H9 (cell line): ENCODE results near the gene ANKRD16. TPM values are rescaled to one million over a fixed set of nuclear protein-coding genes. Genes with fewer than 3 reads are reported as not detected.

ENCODE experiments used
- DNase-seq: peaks from one replicate; pipeline ENCODE4 v3.0.0-alpha.2; 2017
- H2AFZ ChIP-seq: one replicate; pipeline ENCODE4 v1.6.1; 2013; ENCODE audit warnings: mild to moderate bottlenecking, low read length, control low read depth, moderate library complexity
- H2AK5ac ChIP-seq: 2 replicates; pipeline ENCODE4 v1.6.1; 2013; ENCODE audit warnings: low read length, control low read depth, mixed read lengths; ENCODE audit not compliant: insufficient read length
- H2BK120ac ChIP-seq: one replicate; pipeline ENCODE4 v1.6.1; 2013; ENCODE audit warnings: low read depth, mild to moderate bottlenecking, low read length, control low read depth, inconsistent platforms; ENCODE audit not compliant: poor library complexity, severe bottlenecking
- H2BK12ac ChIP-seq: 2 replicates; pipeline ENCODE4 v1.6.1; 2013; ENCODE audit warnings: low read length, control low read depth, mixed read lengths, low read depth; ENCODE audit not compliant: insufficient read length
- H2BK15ac ChIP-seq: 2 replicates; pipeline ENCODE4 v1.6.1; 2013; ENCODE audit warnings: low read depth, low read length, control low read depth
- H2BK20ac ChIP-seq: one replicate; pipeline ENCODE4 v1.6.1; 2013; ENCODE audit warnings: low read depth, mild to moderate bottlenecking, low read length, control low read depth, inconsistent platforms; ENCODE audit not compliant: poor library complexity, severe bottlenecking
- H2BK5ac ChIP-seq: 2 replicates; pipeline ENCODE4 v1.6.1; 2013; ENCODE audit warnings: low read length, control low read depth, mixed read lengths; ENCODE audit not compliant: insufficient read length
- H3K14ac ChIP-seq: 2 replicates; pipeline ENCODE4 v1.6.1; 2013; ENCODE audit warnings: low read length, control low read depth; ENCODE audit not compliant: insufficient read depth
- H3K18ac ChIP-seq: 2 replicates; pipeline ENCODE4 v1.6.1; 2013; ENCODE audit warnings: low read depth, mild to moderate bottlenecking, mixed read lengths, low read length, control low read depth; ENCODE audit not compliant: insufficient read length
- H3K23ac ChIP-seq: 2 replicates; pipeline ENCODE4 v1.6.1; 2013; ENCODE audit warnings: low read length, control low read depth, mixed read lengths, low read depth; ENCODE audit not compliant: insufficient read length
- H3K23me2 ChIP-seq: 2 replicates; pipeline ENCODE4 v1.6.1; 2013; ENCODE audit warnings: low read depth, mild to moderate bottlenecking, mixed read lengths, low read length, control low read depth; ENCODE audit not compliant: insufficient read length, poor library complexity, severe bottlenecking
- H3K27ac ChIP-seq: 2 replicates; pipeline ENCODE4 v1.5.1; 2013; ENCODE audit warnings: low read length, control low read depth, mixed read lengths, low read depth; ENCODE audit not compliant: insufficient read length
- H3K27me3 ChIP-seq: 2 replicates; pipeline ENCODE4 v1.6.1; 2013; ENCODE audit warnings: low read length, control low read depth, inconsistent platforms; ENCODE audit not compliant: insufficient read depth
- H3K4ac ChIP-seq: 2 replicates; pipeline ENCODE4 v1.6.1; 2013; ENCODE audit warnings: low read depth, mild to moderate bottlenecking, control low read depth, inconsistent platforms, low read length, moderate library complexity
- H3K4me1 ChIP-seq: 2 replicates; pipeline ENCODE4 v1.6.1; 2013; ENCODE audit warnings: low read length, control low read depth, inconsistent platforms; ENCODE audit not compliant: insufficient read depth
- H3K4me2 ChIP-seq: 2 replicates; pipeline ENCODE4 v1.6.1; 2013; ENCODE audit warnings: low read length, control low read depth, mixed read lengths; ENCODE audit not compliant: insufficient read length, insufficient read depth
- H3K56ac ChIP-seq: 2 replicates; pipeline ENCODE4 v1.6.1; 2013; ENCODE audit warnings: low read depth, mild to moderate bottlenecking, mixed read lengths, low read length, control low read depth; ENCODE audit not compliant: insufficient read length
- H3K79me1 ChIP-seq: 2 replicates; pipeline ENCODE4 v1.6.1; 2013; ENCODE audit warnings: low read depth, mild to moderate bottlenecking, moderate library complexity, low read length, control low read depth, inconsistent platforms; ENCODE audit not compliant: insufficient read depth, poor library complexity, severe bottlenecking
- H3K79me2 ChIP-seq: 2 replicates; pipeline ENCODE4 v1.6.1; 2013; ENCODE audit warnings: low read length, control low read depth, inconsistent platforms; ENCODE audit not compliant: insufficient read depth
- H3K9ac ChIP-seq: 2 replicates; pipeline ENCODE4 v1.6.1; 2013; ENCODE audit warnings: low read length, control low read depth, mixed read lengths; ENCODE audit not compliant: insufficient read length; ENCODE audit errors: extremely low read depth
- H3K9me3 ChIP-seq: one replicate; pipeline ENCODE4 v1.6.1; 2013; ENCODE audit warnings: low read depth, low read length, inconsistent platforms; ENCODE audit not compliant: control insufficient read depth
- H3T11ph ChIP-seq: one replicate; pipeline ENCODE4 v1.6.1; 2013; ENCODE audit warnings: mild to moderate bottlenecking, low read length, control low read depth, inconsistent platforms
- H4K20me1 ChIP-seq: one replicate; pipeline ENCODE4 v1.6.1; 2013; ENCODE audit not compliant: control insufficient read depth, insufficient read length, insufficient read depth
- H4K5ac ChIP-seq: 2 replicates; pipeline ENCODE4 v1.6.1; 2013; ENCODE audit warnings: low read depth, mild to moderate bottlenecking, mixed read lengths, low read length, control low read depth; ENCODE audit not compliant: insufficient read length
- H4K8ac ChIP-seq: replicated peaks from 2 replicates; pipeline ENCODE4 v1.6.1; 2013; ENCODE audit warnings: low read length, control low read depth, mixed read lengths, low read depth; ENCODE audit not compliant: insufficient read length
- H4K91ac ChIP-seq: 2 replicates; pipeline ENCODE4 v1.6.1; 2013; ENCODE audit warnings: low read depth, mild to moderate bottlenecking, moderate library complexity, mixed read lengths, low read length, control low read depth; ENCODE audit not compliant: insufficient read length
- H3K27ac Mint-ChIP-seq, 3 experiments: 2 replicates in 2 of 3; 3 replicates in 1 of 3; pipeline ENCODE4 v1.8.0; 2020 to 2021; ENCODE audit warnings: mixed read lengths in 3 of 3, mild to moderate bottlenecking in 1 of 3, moderate library complexity in 1 of 3
- H3K27me3 Mint-ChIP-seq: 2 replicates; pipeline ENCODE4 v1.8.0; 2021; ENCODE audit warnings: low read depth, mild to moderate bottlenecking, moderate library complexity, mixed read lengths
- H3K36me3 Mint-ChIP-seq, 3 experiments: 2 replicates in 2 of 3; 3 replicates in 1 of 3; pipeline ENCODE4 v1.8.0; 2020 to 2021; ENCODE audit warnings: low read depth in 3 of 3, mixed read lengths in 3 of 3; ENCODE audit not compliant: insufficient read depth in 1 of 3
- H3K4me1 Mint-ChIP-seq, 2 experiments: 2 replicates each; pipeline ENCODE4 v1.8.0; 2020; ENCODE audit warnings: mixed read lengths in 2 of 2
- H3K4me3 Mint-ChIP-seq, 2 experiments: 2 replicates in 1 of 2; 3 replicates in 1 of 2; pipeline ENCODE4 v1.8.0; 2020 to 2021; ENCODE audit warnings: mild to moderate bottlenecking in 2 of 2, mixed read lengths in 2 of 2, moderate library complexity in 1 of 2
- H3K9me3 Mint-ChIP-seq, 2 experiments: 2 replicates in 1 of 2; 3 replicates in 1 of 2; pipeline ENCODE4 v1.8.0; 2020; ENCODE audit warnings: mild to moderate bottlenecking in 2 of 2, mixed read lengths in 2 of 2, moderate library complexity in 1 of 2
- WGBS: extraction: QIAGEN DNeasy Blood & Tissue Kit; methylation state at CpG from one replicate; pipeline ENCODE4 v1.1.7; 2013; ENCODE audit warnings: missing lambda C conversion rate, low lambda C conversion rate, mixed read lengths; ENCODE audit not compliant: insufficient read length; ENCODE audit errors: extremely low coverage; 5-methylcytosine and 5-hydroxymethylcytosine counted together
- total RNA-seq: library from RNA; stranded (reverse); gene quantifications from 2 replicates; pipeline ENCODE4 v1.2.1, GENCODE V29; 2021
- TF ChIP-seq, protein P1 (sequence below): fragments of 200-600 bp; sonication (generic); conservative IDR thresholded peaks from 3 replicates; pipeline ENCODE4 v1.8.0; 2021; ENCODE audit warnings: antibody characterized with exemption, mild to moderate bottlenecking

The ANKRD16 gene
- total RNA-seq, 1 experiment from 2014 or later: 11.4 TPM

DNA sequence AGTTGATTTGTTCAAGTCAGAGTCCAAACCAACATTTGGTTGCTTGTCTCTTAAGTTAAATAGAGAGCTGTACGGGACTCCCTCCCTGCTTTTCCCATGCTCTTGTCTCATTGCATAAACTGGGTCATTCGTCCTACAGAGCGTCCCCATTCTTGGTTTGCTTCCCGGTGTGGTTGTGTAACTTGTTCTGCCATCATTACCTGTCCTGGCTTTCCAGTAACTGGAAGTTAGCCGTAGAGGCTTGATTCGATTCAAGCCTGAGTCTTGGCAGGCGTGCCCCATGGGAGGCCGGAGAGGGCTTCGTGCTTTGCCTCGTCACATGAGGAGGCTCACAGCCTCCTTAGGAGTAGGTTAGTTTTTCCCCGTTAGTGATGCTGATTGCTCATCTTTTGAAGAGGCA lies 40.6 kb upstream of the ANKRD16 start:
- Histone ChIP-seq H3K79me2 (no peaks in the 10 kb centered on the region), H3K4me2 (no peak overlapping the region), H3K4me1 (no peaks in the 10 kb centered on the region), H3K23me2 (no peaks in the 10 kb centered on the region), H4K91ac (no peak overlapping the region), H2BK15ac (no peak overlapping the region), H3K79me1 (no peaks in the 10 kb centered on the region), H4K5ac (no peak overlapping the region), H2BK120ac (no peak overlapping the region), H3K9ac (no peak overlapping the region), H2BK5ac (no peak overlapping the region), H3T11ph (no peak overlapping the region), H4K8ac (no peak overlapping the region), H3K14ac (no peak overlapping the region), H3K9me3 (no peaks in the 10 kb centered on the region), H3K23ac (no peak overlapping the region), H2AFZ (no peak overlapping the region), H3K56ac (no peak overlapping the region), H3K27me3 (no peaks in the 10 kb centered on the region), H3K27ac (no peak overlapping the region), H3K4ac (no peak overlapping the region), H3K18ac (no peak overlapping the region), H4K20me1 (no peaks in the 10 kb centered on the region), H2BK12ac (no peak overlapping the region), H2BK20ac (no peak overlapping the region), H2AK5ac (no peak overlapping the region)
- Mint-ChIP-seq H3K27ac (no peak overlapping the region), H3K27me3 (no peaks in the 10 kb centered on the region), H3K9me3 (no peaks in the 10 kb centered on the region), H3K4me1 (no peaks in the 10 kb centered on the region), H3K36me3 (peaks cover 29 to 86% (median 71%) of the 10 kb centered on the region in 3 experiments; a peak in 6 of 7 replicates), H3K4me3 (no peak overlapping the region)
- TF ChIP-seq, protein P1, sequence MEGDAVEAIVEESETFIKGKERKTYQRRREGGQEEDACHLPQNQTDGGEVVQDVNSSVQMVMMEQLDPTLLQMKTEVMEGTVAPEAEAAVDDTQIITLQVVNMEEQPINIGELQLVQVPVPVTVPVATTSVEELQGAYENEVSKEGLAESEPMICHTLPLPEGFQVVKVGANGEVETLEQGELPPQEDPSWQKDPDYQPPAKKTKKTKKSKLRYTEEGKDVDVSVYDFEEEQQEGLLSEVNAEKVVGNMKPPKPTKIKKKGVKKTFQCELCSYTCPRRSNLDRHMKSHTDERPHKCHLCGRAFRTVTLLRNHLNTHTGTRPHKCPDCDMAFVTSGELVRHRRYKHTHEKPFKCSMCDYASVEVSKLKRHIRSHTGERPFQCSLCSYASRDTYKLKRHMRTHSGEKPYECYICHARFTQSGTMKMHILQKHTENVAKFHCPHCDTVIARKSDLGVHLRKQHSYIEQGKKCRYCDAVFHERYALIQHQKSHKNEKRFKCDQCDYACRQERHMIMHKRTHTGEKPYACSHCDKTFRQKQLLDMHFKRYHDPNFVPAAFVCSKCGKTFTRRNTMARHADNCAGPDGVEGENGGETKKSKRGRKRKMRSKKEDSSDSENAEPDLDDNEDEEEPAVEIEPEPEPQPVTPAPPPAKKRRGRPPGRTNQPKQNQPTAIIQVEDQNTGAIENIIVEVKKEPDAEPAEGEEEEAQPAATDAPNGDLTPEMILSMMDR: no peak
- DNase-seq: no peak
- WGBS: no CpG with 5 or more reads among the region's 11 CpGs
